Measurements from ENCODE around the gene XRCC4. TPM values are rescaled to one million over a fixed set of nuclear protein-coding genes. Genes with fewer than 3 reads are reported as not detected.

The XRCC4 gene
- total RNA-seq, 1 experiment from 2014 or later, result 10.8 TPM

GRCh38 chr5:83227611-83228010, 150.3 kb downstream of the XRCC4 start:
- Histone ChIP-seq H2BK15ac (ENCODE audit: low read depth, low read length) (no peak overlapping the region), H2BK20ac (ENCODE audit: low read depth, low read length, poor library complexity, severe bottlenecking) (no peak overlapping the region), H4K8ac (replicated peaks; ENCODE audit: insufficient read length, low read depth, low read length) (no peak overlapping the region), H4K20me1 (ENCODE audit: control insufficient read depth, insufficient read depth, insufficient read length) (no peaks in the 10 kb centered on the region), H2BK5ac (ENCODE audit: insufficient read length, low read length) (no peak overlapping the region), H2BK120ac (ENCODE audit: low read depth, low read length, poor library complexity, severe bottlenecking) (no peak overlapping the region), H3K18ac (ENCODE audit: insufficient read length, low read depth, low read length) (no peak overlapping the region), H2AFZ (ENCODE audit: low read length) (no peak overlapping the region), H2AK5ac (ENCODE audit: insufficient read length, low read length) (no peak overlapping the region), H3K23me2 (ENCODE audit: insufficient read length, low read depth, low read length, poor library complexity, severe bottlenecking) (no peaks in the 10 kb centered on the region), H3K27ac (ENCODE audit: insufficient read length, low read depth, low read length) (no peak overlapping the region), H4K5ac (ENCODE audit: insufficient read length, low read depth, low read length) (no peak overlapping the region), H3K4ac (ENCODE audit: low read depth, low read length) (no peak overlapping the region), H3K23ac (ENCODE audit: insufficient read length, low read depth, low read length) (no peak overlapping the region), H3K79me2 (ENCODE audit: insufficient read depth, low read length) (no peaks in the 10 kb centered on the region), H3K14ac (ENCODE audit: insufficient read depth, low read length) (no peak overlapping the region), H3K9me3 (ENCODE audit: control insufficient read depth, low read depth, low read length) (no peaks in the 10 kb centered on the region), H3K9ac (ENCODE audit: extremely low read depth, insufficient read length, low read length) (no peak overlapping the region), H2BK12ac (ENCODE audit: insufficient read length, low read depth, low read length) (no peak overlapping the region), H3K79me1 (ENCODE audit: insufficient read depth, low read depth, low read length, poor library complexity, severe bottlenecking) (no peaks in the 10 kb centered on the region), H3K4me2 (ENCODE audit: insufficient read depth, insufficient read length, low read length) (no peak overlapping the region), H3K27me3 (ENCODE audit: insufficient read depth, low read length) (no peaks in the 10 kb centered on the region), H3K56ac (ENCODE audit: insufficient read length, low read depth, low read length) (no peak overlapping the region), H4K91ac (ENCODE audit: insufficient read length, low read depth, low read length) (no peak overlapping the region), H3K4me1 (ENCODE audit: insufficient read depth, low read length) (0 out of 2 replicates have a peak, but pooled peaks cover 2% of the 10 kb centered on the region), H3T11ph (ENCODE audit: low read length) (no peak overlapping the region)
- Mint-ChIP-seq H3K4me1 (peaks cover 22 to 26% of the 10 kb centered on the region in 2 experiments), H3K27me3 (ENCODE audit: low read depth) (no peaks in the 10 kb centered on the region), H3K36me3 (ENCODE audit: insufficient read depth in 1 of 3, low read depth in 3 of 3) (peaks cover 0 to 2% (median 0%) of the 10 kb centered on the region in 3 experiments; a peak in 1 of 7 replicates), H3K4me3 (no peak overlapping the region), H3K9me3 (no peaks in the 10 kb centered on the region; a peak in 1 of 5 replicates), H3K27ac (no peak overlapping the region)
- WGBS (ENCODE audit: extremely low coverage, insufficient read length, low lambda C conversion rate), result no CpG with 5 or more reads among the region's 2 CpGs
- no peak for DNase-seq
- TF ChIP-seq, protein P1, sequence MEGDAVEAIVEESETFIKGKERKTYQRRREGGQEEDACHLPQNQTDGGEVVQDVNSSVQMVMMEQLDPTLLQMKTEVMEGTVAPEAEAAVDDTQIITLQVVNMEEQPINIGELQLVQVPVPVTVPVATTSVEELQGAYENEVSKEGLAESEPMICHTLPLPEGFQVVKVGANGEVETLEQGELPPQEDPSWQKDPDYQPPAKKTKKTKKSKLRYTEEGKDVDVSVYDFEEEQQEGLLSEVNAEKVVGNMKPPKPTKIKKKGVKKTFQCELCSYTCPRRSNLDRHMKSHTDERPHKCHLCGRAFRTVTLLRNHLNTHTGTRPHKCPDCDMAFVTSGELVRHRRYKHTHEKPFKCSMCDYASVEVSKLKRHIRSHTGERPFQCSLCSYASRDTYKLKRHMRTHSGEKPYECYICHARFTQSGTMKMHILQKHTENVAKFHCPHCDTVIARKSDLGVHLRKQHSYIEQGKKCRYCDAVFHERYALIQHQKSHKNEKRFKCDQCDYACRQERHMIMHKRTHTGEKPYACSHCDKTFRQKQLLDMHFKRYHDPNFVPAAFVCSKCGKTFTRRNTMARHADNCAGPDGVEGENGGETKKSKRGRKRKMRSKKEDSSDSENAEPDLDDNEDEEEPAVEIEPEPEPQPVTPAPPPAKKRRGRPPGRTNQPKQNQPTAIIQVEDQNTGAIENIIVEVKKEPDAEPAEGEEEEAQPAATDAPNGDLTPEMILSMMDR (conservative IDR thresholded peaks at IDR 0.05), result no peak
